ENCODE results near the gene INO80.

Gene INO80

GRCh38 chr15:40957041-40957555, 159.0 kb downstream of the INO80 start:
- TF ChIP-seq POLR2AphosphoS5 (IDR thresholded peaks at IDR 0.05; ENCODE audit: low read depth, low read length): no peak
- TF ChIP-seq SIN3A (IDR thresholded peaks at IDR 0.05; ENCODE audit: borderline replicate concordance, insufficient read depth, low read length): no peak
- TF ChIP-seq REST (IDR thresholded peaks at IDR 0.05; ENCODE audit: insufficient read depth in 1 of 2, low read depth in 2 of 2, low read length in 2 of 2): no peak
- TF ChIP-seq FOXP2 (optimal IDR thresholded peaks at IDR 0.05; ENCODE audit: borderline replicate concordance, extremely low read depth, extremely low read length, insufficient read depth): no peak
- TF ChIP-seq TAF1 (IDR thresholded peaks at IDR 0.05; ENCODE audit: borderline replicate concordance, insufficient read depth, low read length): no peak

GRCh38 chr15:40956541-40956982, 159.5 kb downstream of the INO80 start:
- TF ChIP-seq FOXP2 (optimal IDR thresholded peaks at IDR 0.05; ENCODE audit: borderline replicate concordance, extremely low read depth, extremely low read length, insufficient read depth): no peak
- TF ChIP-seq SIN3A (IDR thresholded peaks at IDR 0.05; ENCODE audit: borderline replicate concordance, insufficient read depth, low read length): no peak
- TF ChIP-seq TAF1 (IDR thresholded peaks at IDR 0.05; ENCODE audit: borderline replicate concordance, insufficient read depth, low read length): no peak
- no peak for TF ChIP-seq POLR2AphosphoS5 (IDR thresholded peaks at IDR 0.05; ENCODE audit: low read depth, low read length)
- no peak for TF ChIP-seq REST (IDR thresholded peaks at IDR 0.05; ENCODE audit: insufficient read depth in 1 of 2, low read depth in 2 of 2, low read length in 2 of 2)

- TF ChIP-seq REST (IDR thresholded peaks at IDR 0.05; ENCODE audit: insufficient read depth in 1 of 2, low read depth in 2 of 2, low read length in 2 of 2) (no peak), SIN3A (IDR thresholded peaks at IDR 0.05; ENCODE audit: borderline replicate concordance, insufficient read depth, low read length) (no peak), POLR2AphosphoS5 (IDR thresholded peaks at IDR 0.05; ENCODE audit: low read depth, low read length) (no peak), TAF1 (IDR thresholded peaks at IDR 0.05; ENCODE audit: borderline replicate concordance, insufficient read depth, low read length) (no peak), FOXP2 (optimal IDR thresholded peaks at IDR 0.05; ENCODE audit: borderline replicate concordance, extremely low read depth, extremely low read length, insufficient read depth) (no peak)
These were observed 160.0 kb downstream of the INO80 start for GRCh38 chr15:40955930-40956540.

GRCh38 chr15:40955141-40955903, 160.8 kb downstream of the INO80 start:
- no peak for TF ChIP-seq SIN3A (IDR thresholded peaks at IDR 0.05; ENCODE audit: borderline replicate concordance, insufficient read depth, low read length)
- TF ChIP-seq POLR2AphosphoS5 (IDR thresholded peaks at IDR 0.05; ENCODE audit: low read depth, low read length): no peak
- no peak for TF ChIP-seq FOXP2 (optimal IDR thresholded peaks at IDR 0.05; ENCODE audit: borderline replicate concordance, extremely low read depth, extremely low read length, insufficient read depth)
- TF ChIP-seq TAF1 (IDR thresholded peaks at IDR 0.05; ENCODE audit: borderline replicate concordance, insufficient read depth, low read length): no peak
- no peak for TF ChIP-seq REST (IDR thresholded peaks at IDR 0.05; ENCODE audit: insufficient read depth in 1 of 2, low read depth in 2 of 2, low read length in 2 of 2)

All from PFSK-1 (cell line).